Neural cell (in vitro differentiated cells): ENCODE measurements around the gene NME9.
"Not testable (repeated sequence)": the region's sequence is repeated elsewhere in the genome, so short reads cannot be mapped to it uniquely, and the experiment has no call there.

Experiments used
- CTCF ChIP-seq: fragments of 450-650 bp; IDR thresholded peaks from 2 replicates; pipeline ENCODE4 v1.5.1; 2014; ENCODE audit warnings: antibody characterized with exemption, mild to moderate bottlenecking, moderate library complexity; ENCODE audit not compliant: poor library complexity, severe bottlenecking
- MXI1 ChIP-seq: fragments of 450-650 bp; conservative IDR thresholded peaks from 2 replicates; pipeline ENCODE4 v1.6.1; 2014; ENCODE audit warnings: antibody characterized with exemption, mild to moderate bottlenecking; ENCODE audit not compliant: poor library complexity, severe bottlenecking
- POLR2AphosphoS5 ChIP-seq: IDR thresholded peaks from 2 replicates; pipeline ENCODE4 v1.6.1; 2012
- RAD21 ChIP-seq: fragments of 450-650 bp; conservative IDR thresholded peaks from 2 replicates; pipeline ENCODE4 v1.6.1; 2014; ENCODE audit warnings: antibody characterized with exemption, mild to moderate bottlenecking, moderate library complexity

- TF ChIP-seq RAD21, CTCF, POLR2AphosphoS5, MXI1: not testable (repeated sequence)
Observed at GRCh38 chr3:138377212-138377611, 47.6 kb upstream of the NME9 start.
